Mesothelial cell of epicardium (in vitro differentiated cells): Measurements from ENCODE around the gene PRR30. TPM values are rescaled to one million over a fixed set of nuclear protein-coding genes. Genes with fewer than 3 reads are reported as not detected.

Experiments used
- DNase-seq, 2 experiments: peaks; one replicate each; pipeline ENCODE4 v3.0.0; 2021; ENCODE audit warnings: low spot score in 2 of 2; ENCODE audit not compliant: unreplicated experiment in 2 of 2
- H3K27ac Mint-ChIP-seq: 2 replicates; pipeline ENCODE4 v1.8.0; 2021; ENCODE audit warnings: mixed read lengths
- H3K27me3 Mint-ChIP-seq: 2 replicates; pipeline ENCODE4 v1.8.0; 2021; ENCODE audit warnings: low read depth, mixed read lengths
- H3K36me3 Mint-ChIP-seq: 2 replicates; pipeline ENCODE4 v1.8.0; 2021; ENCODE audit warnings: mixed read lengths
- H3K4me1 Mint-ChIP-seq: 2 replicates; pipeline ENCODE4 v1.8.0; 2021; ENCODE audit warnings: mixed read lengths
- H3K4me3 Mint-ChIP-seq: 2 replicates; pipeline ENCODE4 v1.8.0; 2021; ENCODE audit warnings: mild to moderate bottlenecking, moderate library complexity, mixed read lengths
- H3K9me3 Mint-ChIP-seq: 2 replicates; pipeline ENCODE4 v1.8.0; 2021; ENCODE audit warnings: mixed read lengths
- total RNA-seq: library from RNA; stranded (reverse); gene quantifications from 3 replicates; pipeline ENCODE4 v1.2.1, GENCODE V29; 2021
- TF ChIP-seq, protein P1 (sequence below): fragments of 200-600 bp; sonication (generic); IDR thresholded peaks from one replicate; pipeline ENCODE4 v1.5.0; 2021; ENCODE audit warnings: antibody characterized with exemption; ENCODE audit not compliant: unreplicated experiment

Gene PRR30
- total RNA-seq, 1 donor from 2014 or later, result not detected

DNA sequence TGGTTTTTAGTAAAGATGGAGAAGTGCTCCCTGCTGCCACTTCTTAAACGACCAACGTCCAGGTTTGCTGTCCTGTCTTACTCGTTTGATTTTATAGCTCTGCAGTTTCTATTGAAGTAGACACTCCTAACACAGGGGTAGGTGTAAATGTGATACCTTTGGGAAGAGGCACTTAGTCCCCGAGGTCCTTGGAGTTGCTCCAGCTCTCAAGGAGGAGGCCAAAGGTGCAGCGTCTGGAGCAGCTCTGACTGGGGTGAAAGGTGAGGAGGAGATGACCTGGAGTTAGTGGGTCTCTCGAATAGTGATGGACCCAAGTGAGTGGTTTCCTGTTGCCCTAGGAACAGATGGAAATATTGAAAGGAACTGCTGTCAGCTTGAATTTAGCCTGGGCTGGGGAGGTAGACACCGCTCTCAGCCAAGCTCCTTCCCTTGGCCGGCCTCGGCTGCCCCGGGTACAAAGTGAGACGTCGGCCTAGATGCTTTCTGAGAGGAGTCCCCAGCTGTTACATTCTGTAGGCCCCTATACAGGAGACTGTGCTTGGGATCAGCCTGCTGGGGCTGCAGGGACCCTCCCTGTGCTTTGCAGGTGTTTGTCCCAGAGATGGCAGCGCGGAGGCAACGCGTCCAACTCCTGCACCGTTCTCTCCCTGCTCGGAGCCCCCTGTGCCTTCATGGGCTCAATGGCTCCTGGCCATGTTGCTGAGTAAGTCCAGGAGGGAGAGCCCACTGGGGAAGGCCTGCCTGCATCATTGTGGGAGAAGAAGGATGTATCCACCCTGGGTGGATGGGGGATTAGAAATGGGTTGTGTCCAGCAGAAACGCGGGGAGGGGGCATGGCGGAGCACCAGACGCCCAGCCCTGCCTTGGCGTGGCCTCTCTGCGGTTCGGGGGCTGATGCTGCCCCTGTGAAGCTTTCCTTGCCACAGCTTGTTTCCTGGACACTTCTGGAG lies 47.2 kb downstream of the PRR30 start:
- TF ChIP-seq, protein P1, sequence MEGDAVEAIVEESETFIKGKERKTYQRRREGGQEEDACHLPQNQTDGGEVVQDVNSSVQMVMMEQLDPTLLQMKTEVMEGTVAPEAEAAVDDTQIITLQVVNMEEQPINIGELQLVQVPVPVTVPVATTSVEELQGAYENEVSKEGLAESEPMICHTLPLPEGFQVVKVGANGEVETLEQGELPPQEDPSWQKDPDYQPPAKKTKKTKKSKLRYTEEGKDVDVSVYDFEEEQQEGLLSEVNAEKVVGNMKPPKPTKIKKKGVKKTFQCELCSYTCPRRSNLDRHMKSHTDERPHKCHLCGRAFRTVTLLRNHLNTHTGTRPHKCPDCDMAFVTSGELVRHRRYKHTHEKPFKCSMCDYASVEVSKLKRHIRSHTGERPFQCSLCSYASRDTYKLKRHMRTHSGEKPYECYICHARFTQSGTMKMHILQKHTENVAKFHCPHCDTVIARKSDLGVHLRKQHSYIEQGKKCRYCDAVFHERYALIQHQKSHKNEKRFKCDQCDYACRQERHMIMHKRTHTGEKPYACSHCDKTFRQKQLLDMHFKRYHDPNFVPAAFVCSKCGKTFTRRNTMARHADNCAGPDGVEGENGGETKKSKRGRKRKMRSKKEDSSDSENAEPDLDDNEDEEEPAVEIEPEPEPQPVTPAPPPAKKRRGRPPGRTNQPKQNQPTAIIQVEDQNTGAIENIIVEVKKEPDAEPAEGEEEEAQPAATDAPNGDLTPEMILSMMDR, result no peak
- no peaks in the 10 kb centered on the region for H3K9me3 Mint-ChIP-seq
- peaks cover 13% of the 10 kb centered on the region for H3K27me3 Mint-ChIP-seq
- no peak overlapping the region for H3K27ac Mint-ChIP-seq
- H3K36me3 Mint-ChIP-seq, result no peaks in the 10 kb centered on the region
- peaks cover 11% of the 10 kb centered on the region for H3K4me1 Mint-ChIP-seq
- no peak for DNase-seq
- no peak overlapping the region for H3K4me3 Mint-ChIP-seq

GRCh38 chr2:27089111-27089954 lies 49.9 kb downstream of the PRR30 start:
- H3K9me3 Mint-ChIP-seq, result no peaks in the 10 kb centered on the region
- H3K4me3 Mint-ChIP-seq, result no peak overlapping the region
- H3K27me3 Mint-ChIP-seq, result peaks cover 18% of the 10 kb centered on the region
- peaks cover 13% of the 10 kb centered on the region for H3K4me1 Mint-ChIP-seq
- TF ChIP-seq, protein P1, result no peak
- no peak for DNase-seq
- no peaks in the 10 kb centered on the region for H3K36me3 Mint-ChIP-seq
- H3K27ac Mint-ChIP-seq, result no peak overlapping the region

DNA sequence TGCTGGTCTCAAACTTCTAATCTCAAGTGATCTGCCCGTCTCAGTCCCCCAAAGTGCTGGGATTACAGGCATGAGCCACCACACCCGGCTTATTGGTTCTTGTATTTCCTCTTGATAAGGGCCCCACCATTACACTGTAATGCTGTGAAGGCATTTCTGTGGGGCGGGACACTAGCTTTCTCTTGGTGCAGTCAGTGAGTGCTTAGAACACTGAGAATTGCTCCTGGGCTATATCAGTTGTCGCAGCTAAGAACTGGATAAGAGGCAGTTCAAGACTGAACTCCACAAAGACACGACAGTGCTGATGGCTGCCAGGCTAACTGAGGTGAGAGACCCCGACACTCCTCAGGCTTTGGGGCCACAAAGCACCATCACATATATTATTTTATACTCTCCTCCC lies 50.6 kb downstream of the PRR30 start:
- TF ChIP-seq, protein P1, result no peak
- Mint-ChIP-seq H3K9me3 (no peaks in the 10 kb centered on the region), H3K4me1 (peaks cover 13% of the 10 kb centered on the region), H3K27me3 (peaks cover 18% of the 10 kb centered on the region), H3K4me3 (no peak overlapping the region), H3K27ac (no peak overlapping the region), H3K36me3 (no peaks in the 10 kb centered on the region)
- no peak for DNase-seq

GRCh38 chr2:27087823-27088410 lies 51.3 kb downstream of the PRR30 start:
- H3K27me3 Mint-ChIP-seq, result peaks cover 18% of the 10 kb centered on the region
- H3K9me3 Mint-ChIP-seq, result no peaks in the 10 kb centered on the region
- no peak overlapping the region for H3K27ac Mint-ChIP-seq
- H3K4me1 Mint-ChIP-seq, result peaks cover 13% of the 10 kb centered on the region
- no peaks in the 10 kb centered on the region for H3K36me3 Mint-ChIP-seq
- no peak overlapping the region for H3K4me3 Mint-ChIP-seq
- TF ChIP-seq, protein P1, result no peak
- DNase-seq, result no peak

Other genes with a start within 250 kb of the PRR30 start
- 14.8 to 17.1 TPM (median 16.0 TPM) in 3 replicates for gene MAPRE3, start 168.8 kb downstream of the PRR30 start, total RNA-seq
- gene TMEM214, start 106.4 kb downstream of the PRR30 start, total RNA-seq, result 86.8 to 88.8 TPM (median 88.6 TPM) in 3 replicates
- gene AGBL5, start 87.7 kb downstream of the PRR30 start, total RNA-seq, result 40.5 to 45.0 TPM (median 43.2 TPM) in 3 replicates
- 254 to 263 TPM (median 257 TPM) in 3 replicates for gene OST4, start 67.8 kb downstream of the PRR30 start, total RNA-seq
- gene EMILIN1, start 60.8 kb downstream of the PRR30 start, total RNA-seq, result 170 to 179 TPM (median 172 TPM) in 3 replicates
- gene KHK, start 52.6 kb downstream of the PRR30 start, total RNA-seq, result 3.3 to 4.1 TPM (median 3.6 TPM) in 3 replicates
- 1.5 to 3.0 TPM (median 1.8 TPM) in 3 replicates for gene CGREF1, start 20.3 kb downstream of the PRR30 start, total RNA-seq
- 0.95 to 1.5 TPM (median 0.99 TPM) in 3 replicates for gene ABHD1, start 15.6 kb downstream of the PRR30 start, total RNA-seq
- 38.9 to 42.5 TPM (median 41.6 TPM) in 3 replicates for gene PREB, start 4.8 kb downstream of the PRR30 start, total RNA-seq
- 0.04 TPM in 1 of 3 replicates, not detected in the others for gene TCF23, start 9.6 kb upstream of the PRR30 start, total RNA-seq
- 106 to 112 TPM (median 108 TPM) in 3 replicates for gene ATRAID, start 72.6 kb upstream of the PRR30 start, total RNA-seq
- gene SLC5A6, start 72.9 kb upstream of the PRR30 start, total RNA-seq, result 67.9 to 73.2 TPM (median 70.4 TPM) in 3 replicates
- gene CAD, start 78.0 kb upstream of the PRR30 start, total RNA-seq, result 74.4 to 82.5 TPM (median 80.5 TPM) in 3 replicates
- 2.3 to 3.4 TPM (median 3.1 TPM) in 3 replicates for gene SLC30A3, start 123.6 kb upstream of the PRR30 start, total RNA-seq
- gene DNAJC5G, start 136.0 kb upstream of the PRR30 start, total RNA-seq, result 0.18 to 0.27 TPM in 2 of 3 replicates, not detected in the other
- 0.18 to 0.47 TPM (median 0.18 TPM) in 3 replicates for gene TRIM54, start 143.0 kb upstream of the PRR30 start, total RNA-seq
- gene UCN, start 169.0 kb upstream of the PRR30 start, total RNA-seq, result 3.1 to 5.1 TPM (median 4.4 TPM) in 3 replicates
- gene MPV17, start 183.7 kb upstream of the PRR30 start, total RNA-seq, result 65.8 to 70.0 TPM (median 68.3 TPM) in 3 replicates
- gene GTF3C2, start 217.4 kb upstream of the PRR30 start, total RNA-seq, result 87.5 to 90.1 TPM (median 89.3 TPM) in 3 replicates
- 42.2 to 49.0 TPM (median 47.1 TPM) in 3 replicates for gene EIF2B4, start 230.9 kb upstream of the PRR30 start, total RNA-seq
- 83.0 to 88.4 TPM (median 88.2 TPM) in 3 replicates for gene SNX17, start 231.2 kb upstream of the PRR30 start, total RNA-seq
- gene ZNF513, start 241.3 kb upstream of the PRR30 start, total RNA-seq, result 25.0 to 25.7 TPM (median 25.1 TPM) in 3 replicates